Subcutaneous adipose tissue (tissue), 4 donors: ENCODE results near the gene C1GALT1. TPM values are rescaled to one million over a fixed set of nuclear protein-coding genes. Genes with fewer than 3 reads are reported as not detected.

Experiments
- total RNA-seq, 4 donors: library from RNA; depleted of rRNA; stranded (reverse); fragments of >200 nt; gene quantifications; one replicate each; pipeline ENCODE4 v1.1.0, GENCODE V29; 2016
- TF ChIP-seq, protein P1 (sequence below): fragments of 450-650 bp; IDR thresholded peaks from one replicate; pipeline ENCODE4 v1.5.1; 2016; ENCODE audit warnings: low read depth, mild to moderate bottlenecking, control low read depth, antibody characterized with exemption, moderate library complexity

Gene C1GALT1
- total RNA-seq, 4 donors from 2014 or later: 21.3 to 37.7 (median 33.4) TPM

DNA sequence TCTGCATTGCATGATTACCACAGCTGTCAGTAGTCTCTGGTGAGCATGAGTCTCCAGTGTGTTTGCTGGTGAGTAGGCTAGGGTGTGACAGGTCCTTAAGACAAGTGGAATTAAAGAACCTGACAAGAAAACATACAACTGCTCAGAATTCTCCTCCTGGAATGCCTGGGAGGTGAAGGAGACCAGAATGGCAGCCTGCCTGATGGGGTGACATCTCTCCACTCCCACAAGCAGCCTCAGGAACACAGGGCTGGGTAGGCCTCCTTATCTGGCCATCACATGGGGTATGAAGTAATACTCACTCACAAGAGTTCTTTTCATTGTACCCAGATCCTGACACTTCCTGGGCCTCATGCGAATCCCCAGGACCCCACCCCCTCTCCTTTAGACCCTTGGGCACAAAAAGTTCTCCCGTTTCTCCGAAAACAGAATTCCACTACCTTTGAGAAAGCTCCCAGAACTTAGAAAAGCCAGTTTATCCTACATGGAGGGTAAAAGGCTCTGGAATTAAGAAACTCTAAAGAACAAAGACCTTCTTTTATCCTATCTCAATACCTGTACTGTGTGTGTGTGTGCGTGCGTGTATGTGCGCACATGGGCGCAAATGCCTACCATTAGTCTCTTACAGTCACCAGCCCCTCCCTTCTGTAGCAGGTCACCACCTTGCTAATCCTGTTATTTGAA, 33.4 kb upstream of the C1GALT1 start:
- TF ChIP-seq, protein P1, sequence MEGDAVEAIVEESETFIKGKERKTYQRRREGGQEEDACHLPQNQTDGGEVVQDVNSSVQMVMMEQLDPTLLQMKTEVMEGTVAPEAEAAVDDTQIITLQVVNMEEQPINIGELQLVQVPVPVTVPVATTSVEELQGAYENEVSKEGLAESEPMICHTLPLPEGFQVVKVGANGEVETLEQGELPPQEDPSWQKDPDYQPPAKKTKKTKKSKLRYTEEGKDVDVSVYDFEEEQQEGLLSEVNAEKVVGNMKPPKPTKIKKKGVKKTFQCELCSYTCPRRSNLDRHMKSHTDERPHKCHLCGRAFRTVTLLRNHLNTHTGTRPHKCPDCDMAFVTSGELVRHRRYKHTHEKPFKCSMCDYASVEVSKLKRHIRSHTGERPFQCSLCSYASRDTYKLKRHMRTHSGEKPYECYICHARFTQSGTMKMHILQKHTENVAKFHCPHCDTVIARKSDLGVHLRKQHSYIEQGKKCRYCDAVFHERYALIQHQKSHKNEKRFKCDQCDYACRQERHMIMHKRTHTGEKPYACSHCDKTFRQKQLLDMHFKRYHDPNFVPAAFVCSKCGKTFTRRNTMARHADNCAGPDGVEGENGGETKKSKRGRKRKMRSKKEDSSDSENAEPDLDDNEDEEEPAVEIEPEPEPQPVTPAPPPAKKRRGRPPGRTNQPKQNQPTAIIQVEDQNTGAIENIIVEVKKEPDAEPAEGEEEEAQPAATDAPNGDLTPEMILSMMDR: no peak

GRCh38 chr7:7151285-7151684, 31.1 kb upstream of the C1GALT1 start:
- TF ChIP-seq, protein P1: no peak

GRCh38 chr7:7151865-7152264, 30.5 kb upstream of the C1GALT1 start:
- TF ChIP-seq, protein P1: no peak

DNA sequence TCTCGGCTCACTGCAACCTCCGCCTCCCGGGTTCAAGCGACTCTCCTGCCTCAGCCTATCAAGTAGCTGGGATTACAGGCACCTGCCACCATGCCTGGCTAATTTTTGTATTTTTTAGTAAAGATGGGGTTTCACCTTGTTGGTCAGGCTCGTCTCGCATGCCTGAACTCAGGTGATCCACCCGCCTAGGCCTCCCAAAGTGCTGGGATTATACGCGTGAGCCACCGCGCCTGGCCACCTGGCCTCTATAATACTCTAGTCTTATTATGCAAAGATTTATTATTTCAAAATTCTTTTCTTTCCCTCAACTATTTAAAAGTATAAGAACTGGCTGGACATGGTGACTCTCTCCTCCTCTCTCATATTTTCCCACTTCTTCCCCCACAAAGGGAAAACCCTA, 30.0 kb upstream of the C1GALT1 start:
- TF ChIP-seq, protein P1: no peak

DNA sequence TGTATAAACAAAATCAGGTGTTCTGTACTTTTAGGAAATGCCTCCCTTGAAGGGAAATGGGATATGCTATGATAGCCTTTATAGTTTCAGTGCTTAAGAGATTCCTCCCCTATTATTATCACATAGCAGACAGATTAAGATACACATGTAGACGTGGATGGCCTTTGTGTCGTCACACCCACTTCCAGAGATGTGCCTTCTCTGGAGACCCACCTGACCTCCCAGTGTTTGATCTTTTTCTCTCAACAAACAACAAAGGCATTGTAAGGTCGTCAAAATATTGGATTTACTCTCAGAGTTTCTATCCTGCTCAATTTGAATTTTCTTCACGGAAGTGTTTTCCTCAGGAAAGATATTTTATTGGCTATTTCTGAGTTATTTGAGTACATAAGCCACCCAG, 25.7 kb upstream of the C1GALT1 start:
- TF ChIP-seq, protein P1: no peak

- TF ChIP-seq, protein P1: no peak
Measured at GRCh38 chr7:7157177-7157886, 25.0 kb upstream of the C1GALT1 start.

DNA sequence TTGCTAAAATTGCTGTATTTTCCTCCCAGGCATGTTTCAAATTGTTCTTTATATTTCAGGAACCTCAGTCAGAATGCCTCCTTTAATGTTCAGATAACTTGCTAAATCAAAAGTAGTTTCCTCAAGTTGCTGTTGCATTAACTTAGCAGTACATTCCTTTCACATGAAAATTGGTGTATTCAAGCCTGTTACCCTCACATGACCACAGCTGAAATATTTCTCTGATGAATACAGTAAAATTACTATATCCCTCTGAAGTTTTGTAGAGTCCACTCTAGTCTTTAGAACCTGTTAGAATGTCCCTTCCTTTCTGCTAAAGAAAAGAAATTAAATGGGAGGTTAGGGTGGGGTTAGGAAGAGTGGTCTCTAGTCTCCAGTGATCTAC, 24.5 kb upstream of the C1GALT1 start:
- TF ChIP-seq, protein P1: no peak
